Measurements from ENCODE around the gene CEP43.
"Not testable (repeated sequence)": the region's sequence is repeated elsewhere in the genome, so short reads cannot be mapped to it uniquely, and the experiment has no call there.

CEP43 gene, protein sequence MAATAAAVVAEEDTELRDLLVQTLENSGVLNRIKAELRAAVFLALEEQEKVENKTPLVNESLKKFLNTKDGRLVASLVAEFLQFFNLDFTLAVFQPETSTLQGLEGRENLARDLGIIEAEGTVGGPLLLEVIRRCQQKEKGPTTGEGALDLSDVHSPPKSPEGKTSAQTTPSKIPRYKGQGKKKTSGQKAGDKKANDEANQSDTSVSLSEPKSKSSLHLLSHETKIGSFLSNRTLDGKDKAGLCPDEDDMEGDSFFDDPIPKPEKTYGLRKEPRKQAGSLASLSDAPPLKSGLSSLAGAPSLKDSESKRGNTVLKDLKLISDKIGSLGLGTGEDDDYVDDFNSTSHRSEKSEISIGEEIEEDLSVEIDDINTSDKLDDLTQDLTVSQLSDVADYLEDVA

DNA sequence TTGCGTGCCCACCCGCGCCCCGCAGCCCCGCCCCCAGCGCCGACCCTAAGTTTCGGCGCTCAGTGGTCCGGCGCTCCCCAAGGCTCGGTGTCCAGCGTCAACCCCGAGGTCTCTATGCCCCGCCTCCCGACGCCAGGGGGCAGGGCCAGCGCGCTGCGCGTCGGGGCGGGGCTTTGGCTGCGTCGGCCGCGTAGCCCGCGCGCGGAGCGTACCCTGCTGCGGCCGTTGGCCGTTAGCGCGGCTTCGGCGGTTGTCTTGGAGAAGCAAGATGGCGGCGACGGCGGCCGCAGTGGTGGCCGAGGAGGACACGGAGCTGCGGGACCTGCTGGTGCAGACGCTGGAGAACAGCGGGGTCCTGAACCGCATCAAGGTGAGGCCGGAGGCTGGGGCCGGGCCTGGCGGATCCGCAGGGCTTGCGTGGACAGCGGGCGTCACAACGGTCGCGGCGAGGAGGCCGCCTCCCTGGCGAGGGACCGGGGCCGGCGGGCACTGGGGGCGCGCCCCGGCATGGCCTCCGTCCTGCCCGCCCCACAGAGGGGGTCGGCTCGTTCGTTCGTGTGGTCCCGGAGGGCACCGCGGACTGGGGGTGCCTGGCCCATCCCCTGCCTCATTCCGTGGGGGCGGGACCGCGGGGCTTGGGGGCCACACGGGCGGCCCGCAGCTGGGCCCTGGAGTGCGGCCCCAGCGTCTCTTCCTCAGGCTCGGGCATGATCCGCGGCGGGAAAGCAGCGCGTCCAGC, at the start of gene CEP43:
Gene CEP43 (plus strand): TSS at position 253 of the 739 bp plus-strand sequence. CDS start 16 bp downstream, at position 269.
- DNase-seq (ENCODE audit: low read depth in 2 of 2) = peak; percentile 90 to 93

DNA sequence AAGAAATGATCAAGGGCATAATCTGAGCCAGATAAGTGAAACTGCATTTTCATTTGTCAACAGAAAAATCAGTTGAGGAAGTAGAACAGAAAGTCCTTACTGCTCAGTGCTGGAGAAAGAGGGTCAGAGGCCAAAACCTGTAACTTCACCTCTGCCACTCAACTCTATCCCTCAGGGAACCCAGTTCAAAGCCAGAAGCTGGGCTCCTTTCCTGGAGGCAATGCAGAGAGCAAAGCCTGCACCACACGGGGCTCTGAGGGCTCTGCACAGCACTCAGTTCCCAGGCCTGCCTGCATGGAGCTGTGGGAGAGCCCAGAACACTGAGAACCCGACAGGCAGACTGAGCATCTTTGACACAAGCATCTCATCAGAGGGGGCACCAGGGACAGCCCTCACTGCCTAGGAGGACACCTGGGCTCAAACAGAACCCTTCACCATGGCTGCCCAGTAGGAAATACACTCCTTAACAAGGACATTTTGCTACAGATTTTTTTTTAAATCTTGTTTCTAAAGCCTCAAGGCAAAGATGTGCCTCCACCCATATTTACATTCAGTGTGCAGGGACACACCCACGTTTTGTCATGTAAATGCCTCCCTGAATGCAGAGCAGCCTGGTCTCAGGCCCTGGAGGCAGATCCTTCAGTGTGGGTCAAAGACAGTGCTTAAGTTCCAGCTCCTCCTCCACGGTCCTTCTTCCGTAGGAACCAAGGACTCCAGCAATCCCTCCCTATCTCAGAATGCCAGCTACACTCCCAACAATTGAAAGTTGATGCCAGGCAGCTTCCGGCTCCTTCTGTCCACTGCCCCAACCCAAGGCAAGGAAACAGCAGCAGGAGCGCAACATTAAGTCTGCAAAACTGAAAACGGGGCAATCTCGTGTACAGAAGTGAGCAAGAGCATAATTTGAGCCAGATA, 49.4 kb upstream of the CEP43 start:
- DNase-seq (ENCODE audit: low read depth in 2 of 2) = no peak

DNA sequence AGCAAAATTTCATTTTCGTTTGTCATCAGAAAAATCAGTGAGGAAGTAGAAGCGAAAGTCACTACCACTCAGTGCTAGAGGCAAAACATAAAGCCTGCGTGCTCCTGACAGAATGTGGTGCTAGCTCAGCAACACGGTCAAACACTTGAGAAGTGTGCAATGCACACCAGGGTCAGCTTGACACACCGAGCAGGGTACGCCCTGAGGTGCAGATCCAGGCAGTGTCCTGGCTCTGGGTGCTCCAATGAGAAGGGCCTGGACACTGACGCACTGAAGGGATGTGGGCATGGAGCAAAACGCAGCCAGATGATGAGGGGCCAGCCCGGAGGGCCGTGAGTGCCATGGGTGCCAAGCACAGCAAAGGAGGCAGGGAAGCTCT, 48.8 kb upstream of the CEP43 start:
- DNase-seq (ENCODE audit: low read depth in 2 of 2) = no peak

DNA sequence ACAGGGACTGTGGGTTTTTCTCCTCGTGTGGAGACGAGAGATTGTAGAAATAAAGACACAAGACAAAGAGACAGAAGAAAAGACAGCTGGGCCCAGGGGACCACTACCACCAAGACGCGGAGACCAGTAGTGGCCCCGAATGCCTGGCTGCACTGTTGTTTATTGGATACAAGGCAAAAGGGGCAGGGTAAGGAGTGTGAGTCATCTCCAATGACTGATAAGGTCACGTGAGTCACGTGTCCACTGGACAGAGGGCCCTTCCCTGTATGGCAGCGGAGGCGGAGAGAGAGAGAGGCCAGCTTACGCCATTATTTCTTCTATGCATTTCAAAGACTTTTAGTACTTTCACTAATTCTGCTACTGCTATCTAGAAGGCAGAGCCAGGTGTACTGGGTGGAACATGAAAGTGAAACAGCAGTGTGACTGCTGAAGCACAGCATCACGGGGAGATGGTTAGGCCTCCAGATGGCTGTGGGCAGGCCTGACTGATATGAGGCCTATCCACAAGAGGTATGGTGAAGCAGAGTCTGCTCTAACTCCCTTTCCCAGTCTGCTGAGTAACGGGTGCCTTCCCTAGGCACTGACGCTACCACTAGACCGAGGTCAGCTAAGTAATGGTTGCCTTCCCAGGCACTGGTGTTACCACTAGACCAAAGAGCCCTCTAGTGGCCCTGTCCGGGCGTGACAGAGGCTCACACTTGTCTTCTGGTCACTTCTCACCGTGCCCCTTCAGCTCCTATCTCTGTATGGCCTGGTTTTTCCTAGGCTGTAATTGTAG, 48.1 kb upstream of the CEP43 start:
- not testable (repeated sequence) for DNase-seq (ENCODE audit: low read depth in 2 of 2)

DNA sequence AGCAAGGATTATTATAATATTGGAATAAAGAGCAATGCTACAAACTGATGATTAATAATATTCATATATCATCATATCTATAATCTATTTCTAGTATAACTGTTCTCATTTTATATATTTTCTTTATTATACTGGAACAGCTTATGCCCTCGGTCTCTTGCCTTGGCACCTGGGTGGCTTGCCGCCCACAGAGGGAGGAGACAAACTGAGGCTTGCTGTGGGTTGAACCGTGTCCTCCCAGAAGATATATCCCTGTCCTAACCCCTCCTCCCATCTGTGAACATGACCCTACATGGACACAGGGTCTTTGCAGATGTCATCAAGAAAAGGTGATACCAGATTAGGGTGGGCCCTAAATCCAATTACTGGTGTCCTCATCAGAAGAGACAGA, 47.5 kb upstream of the CEP43 start:
- no peak for DNase-seq (ENCODE audit: low read depth in 2 of 2)

DNA sequence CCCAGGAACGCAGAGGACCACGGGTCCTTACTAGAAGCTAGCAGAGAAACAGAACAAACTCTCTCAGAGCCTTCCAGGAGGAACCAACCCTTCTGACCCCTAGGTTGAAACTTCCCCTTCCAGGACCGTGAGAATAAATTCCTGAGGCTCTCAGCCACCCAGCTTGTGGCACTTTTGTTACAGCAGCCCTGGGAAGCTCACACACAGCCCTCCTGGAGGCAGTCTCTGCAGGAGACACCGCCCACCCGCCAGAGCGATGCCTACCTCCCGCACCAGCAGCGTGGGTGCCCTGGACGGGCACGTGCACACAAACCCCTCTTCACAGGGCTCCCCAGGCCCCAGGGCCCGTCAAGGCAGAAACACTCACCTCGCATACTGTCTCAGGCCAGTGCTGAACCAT, 47.1 kb upstream of the CEP43 start:
- no peak for DNase-seq (ENCODE audit: low read depth in 2 of 2)

DNA sequence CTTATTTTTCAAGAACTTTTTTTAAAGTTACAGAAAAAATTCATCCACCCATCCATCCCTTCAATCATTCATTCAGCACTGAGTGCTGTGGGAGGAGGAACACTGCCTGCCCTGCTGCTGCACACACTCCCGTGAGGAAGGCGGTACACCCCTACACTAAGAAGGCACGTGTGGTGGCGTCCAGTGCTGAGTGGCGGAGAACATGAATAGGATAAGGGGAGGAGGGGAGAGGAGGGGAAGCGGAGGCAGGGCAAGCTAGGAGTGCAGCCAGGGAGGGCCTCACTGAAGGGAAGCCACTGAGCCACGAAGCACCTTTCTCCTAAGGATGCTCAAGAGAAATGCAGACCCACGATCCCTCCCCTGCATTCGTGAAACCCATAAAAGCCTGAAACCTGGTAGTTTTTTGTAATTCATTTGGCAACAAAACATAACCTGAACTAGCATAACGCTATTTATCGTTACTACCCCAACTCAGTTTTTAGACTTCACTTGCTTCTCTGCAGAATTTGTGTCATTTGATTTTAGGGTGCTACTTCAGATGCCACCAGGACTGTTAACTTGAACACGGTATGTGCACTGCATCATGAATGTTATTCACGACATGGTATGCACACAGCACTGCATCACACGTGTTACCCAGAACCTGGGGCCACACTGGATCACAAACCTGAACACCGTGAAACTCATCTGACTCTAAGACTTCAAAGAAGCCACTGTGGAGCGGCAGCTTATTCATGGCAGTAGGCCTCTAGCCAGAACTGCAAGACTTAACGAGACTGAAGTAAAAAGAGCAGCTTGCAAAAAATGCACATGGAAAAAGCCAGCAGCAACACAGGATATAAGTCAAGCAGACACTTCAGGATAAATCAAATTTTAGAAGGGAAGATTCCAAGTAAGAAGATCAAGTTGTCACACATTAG, 46.4 kb upstream of the CEP43 start:
- no peak for DNase-seq (ENCODE audit: low read depth in 2 of 2)

- DNase-seq (ENCODE audit: low read depth in 2 of 2) = no peak
These were observed 45.0 kb upstream of the CEP43 start for GRCh38 chr6:166954118-166954713.

DNA sequence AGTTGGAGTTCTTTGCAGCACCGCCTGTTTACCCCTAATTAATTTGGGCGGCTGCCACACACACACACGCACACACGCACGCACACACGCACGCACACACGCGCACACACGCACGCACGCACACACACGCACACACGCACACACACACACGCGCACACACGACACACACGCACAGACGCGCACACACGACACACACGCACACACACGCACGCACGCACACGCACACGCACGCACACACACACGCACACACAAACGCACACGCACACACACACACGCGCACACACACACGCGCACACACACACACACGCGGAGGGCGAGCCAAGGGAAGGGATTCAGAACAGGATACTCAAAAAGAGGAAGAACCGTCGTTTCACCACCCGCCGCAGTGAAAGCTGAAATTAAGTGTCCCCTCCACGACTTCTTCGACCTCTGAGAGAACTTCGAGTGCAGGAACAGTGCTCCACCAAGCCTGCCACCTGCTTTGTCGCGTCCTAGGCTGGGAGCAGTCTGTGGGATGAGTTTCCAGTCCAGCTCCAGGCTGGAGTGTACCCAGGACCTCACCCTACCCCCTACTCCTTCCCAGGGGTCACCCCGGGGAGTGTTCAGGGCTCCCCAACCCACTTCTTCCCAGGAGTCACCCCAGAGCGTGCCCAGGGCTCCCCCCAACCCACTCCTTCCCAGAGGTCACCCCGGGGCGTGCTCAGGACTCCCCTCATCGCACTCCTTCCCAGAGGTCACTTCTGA, 43.9 kb upstream of the CEP43 start:
- no peak for DNase-seq (ENCODE audit: low read depth in 2 of 2)

DNA sequence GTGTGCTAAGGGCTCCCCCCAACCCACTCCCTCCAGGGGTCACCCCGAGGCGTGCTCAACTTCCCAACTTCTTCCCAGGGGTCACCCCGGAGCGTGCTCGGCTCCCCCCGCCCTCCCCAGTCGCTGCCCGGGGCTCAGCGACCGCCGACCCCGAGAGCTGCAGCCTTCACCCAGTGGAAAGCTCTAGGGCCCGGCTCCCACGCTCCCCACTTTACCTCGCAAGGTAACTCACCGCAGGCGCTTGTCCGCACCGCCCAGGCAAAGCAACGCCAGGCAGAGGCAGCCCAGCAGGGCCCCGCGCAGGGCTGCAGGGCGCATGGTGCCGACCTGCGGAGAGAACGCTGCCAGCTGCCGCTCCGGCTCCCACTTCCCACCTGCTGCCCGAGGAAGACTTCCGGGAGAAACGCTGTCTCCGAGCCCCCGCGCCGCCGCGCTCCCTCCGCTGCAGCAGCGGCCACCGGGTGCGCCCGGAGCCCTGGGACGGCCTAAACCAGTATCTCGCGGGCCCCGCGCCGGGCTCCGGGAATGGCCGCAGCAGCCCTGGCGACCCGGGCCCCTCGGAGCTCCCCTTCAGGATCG, 43.2 kb upstream of the CEP43 start:
- no peak for DNase-seq (ENCODE audit: low read depth in 2 of 2)

DNA sequence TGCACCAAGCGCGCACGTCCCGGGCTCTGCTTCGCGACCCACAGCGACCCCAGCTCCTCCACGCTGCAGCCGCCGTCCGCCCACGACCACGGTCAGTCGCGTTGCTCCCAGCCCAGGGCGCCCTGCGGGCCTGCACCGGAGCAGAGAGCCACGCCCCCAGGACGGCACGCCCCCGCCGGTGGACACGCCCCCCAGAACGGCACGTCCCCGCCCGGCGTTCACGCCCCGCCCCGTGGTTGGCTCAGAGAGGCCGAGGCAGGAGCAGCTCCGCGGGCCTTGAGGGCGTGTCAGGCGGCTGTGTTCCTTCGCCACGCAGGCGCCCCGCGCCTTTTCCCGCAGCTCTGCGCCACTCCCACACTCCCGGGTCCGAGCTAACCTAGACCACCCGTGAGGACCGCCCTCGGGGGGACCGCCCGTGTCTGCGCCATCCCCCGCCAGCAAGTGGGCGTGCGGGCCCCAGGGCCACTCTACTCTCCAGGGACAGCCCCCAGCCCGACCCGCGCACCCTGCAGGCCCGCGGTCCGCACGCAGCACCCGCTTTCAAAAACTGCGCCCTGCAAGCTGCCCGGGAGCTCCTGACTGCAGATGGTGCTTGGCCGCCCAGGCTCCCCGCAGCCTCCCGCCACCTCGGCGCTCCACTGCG, 42.6 kb upstream of the CEP43 start, which contains the start of gene RNASET2:
Gene RNASET2 (minus strand): TSS at position 107 of the 643 bp plus-strand sequence. CDS start 368 bp downstream, outside the sequence.
- DNase-seq (ENCODE audit: low read depth in 2 of 2) = peak; percentile 59 to 75

- no peak for DNase-seq (ENCODE audit: low read depth in 2 of 2)
These were observed 42.0 kb upstream of the CEP43 start for GRCh38 chr6:166957087-166957804.

DNA sequence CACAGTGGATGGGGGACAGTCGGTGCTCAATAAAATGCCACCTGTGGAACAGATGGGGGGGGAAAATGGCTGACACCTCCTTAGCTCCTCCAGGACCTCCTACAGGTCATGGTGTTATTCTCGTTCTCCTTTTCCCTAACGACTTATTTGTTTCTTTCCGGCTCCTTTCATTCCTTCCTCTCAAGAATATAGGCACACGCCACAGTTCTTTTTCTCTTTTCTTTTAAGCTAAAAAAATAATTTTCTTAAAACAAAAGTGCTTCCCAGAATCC, 41.5 kb upstream of the CEP43 start:
- no peak for DNase-seq (ENCODE audit: low read depth in 2 of 2)

- DNase-seq (ENCODE audit: low read depth in 2 of 2) = no peak
These were observed 40.0 kb upstream of the CEP43 start for GRCh38 chr6:166958926-166959861.

DNA sequence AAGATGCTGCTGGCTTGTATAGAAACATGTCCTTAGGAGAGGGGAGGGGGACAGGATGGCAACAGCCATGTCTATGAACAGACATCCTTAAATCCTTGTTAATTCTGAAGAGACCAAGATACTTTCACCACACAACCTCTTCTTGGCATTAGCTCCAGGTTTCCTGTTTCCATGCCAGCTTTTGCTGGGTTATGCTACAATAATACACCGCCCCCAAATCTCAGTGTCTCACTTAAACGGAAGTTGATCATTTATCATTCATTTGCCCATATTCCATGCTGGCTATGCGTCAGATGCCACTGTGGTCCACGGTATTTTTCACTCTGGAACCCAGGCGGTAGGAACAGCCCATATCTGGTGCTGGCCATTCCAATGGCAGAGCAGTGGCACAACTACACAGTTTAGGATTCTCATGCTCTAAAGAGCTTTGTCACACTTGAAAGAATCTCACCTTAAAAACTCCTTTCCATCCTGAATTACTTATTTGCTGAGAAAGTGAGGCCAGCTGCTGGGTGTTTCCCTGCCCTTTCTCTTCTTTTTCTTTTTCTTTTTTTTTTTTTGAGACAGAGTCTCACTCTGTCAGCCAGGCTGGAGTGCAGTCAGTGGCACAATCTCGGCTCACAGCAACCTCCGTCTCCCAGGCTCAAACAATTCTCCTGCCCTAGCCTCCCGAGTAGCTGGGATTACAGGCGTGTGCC, 39.1 kb upstream of the CEP43 start:
- DNase-seq (ENCODE audit: low read depth in 2 of 2) = no peak

DNA sequence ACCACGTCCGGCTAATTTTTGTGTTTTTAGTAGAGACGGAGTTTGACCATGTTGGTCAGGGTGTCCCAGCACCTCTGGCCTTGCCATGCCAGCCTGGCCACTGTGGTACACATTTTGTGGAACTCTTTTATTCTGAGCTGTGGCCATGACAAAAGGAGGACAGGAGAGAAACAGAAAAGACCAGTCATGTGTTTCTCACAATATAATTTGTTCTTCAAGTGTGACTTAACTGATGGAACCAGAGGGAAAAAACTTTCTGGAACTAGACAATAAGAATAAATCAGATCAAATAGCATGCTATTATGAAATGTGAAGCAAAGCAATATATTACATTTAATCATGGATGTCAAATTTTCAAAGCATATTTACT, 38.6 kb upstream of the CEP43 start:
- DNase-seq (ENCODE audit: low read depth in 2 of 2) = no peak
